HEK293 (cell line): Measurements from ENCODE around the gene SLCO4A1.

Source experiments
- CTCF ChIA-PET: fragments of 350-600 bp; formaldehyde crosslinking; extraction: SDS; loops from one replicate; lab custom pipeline; 2021; ENCODE audit warnings: antibody characterized with exemption; lab: Yijun Ruan, JAX
- POLR2A ChIA-PET: fragments of 300-600 bp; formaldehyde crosslinking; extraction: SDS; loops from one replicate; lab custom pipeline; 2020; ENCODE audit warnings: antibody characterized with exemption, inconsistent platforms; lab: Yijun Ruan, JAX
- H3K27ac ChIP-seq: fragments of 200-500 bp; sonication (Bioruptor generic); 2 replicates; pipeline ENCODE4 v1.5.1; 2014; ENCODE audit warnings: low read depth, low read length, control low read depth, inconsistent platforms; ENCODE audit errors: extremely low read depth
- H3K36me3 ChIP-seq, 2 experiments: fragments of 200-500 bp in 1 of 2; sonication (Bioruptor generic) in 1 of 2; 1 replicate in 1 of 2; 2 replicates in 1 of 2; pipeline ENCODE4 v1.5.1; 2014 to 2017; ENCODE audit warnings: inconsistent platforms in 2 of 2, low read length in 2 of 2; ENCODE audit not compliant: control insufficient read depth in 2 of 2, insufficient read depth in 1 of 2
- H3K4me1 ChIP-seq: fragments of 200-500 bp; sonication (Bioruptor generic); 2 replicates; pipeline ENCODE4 v1.5.1; 2014; ENCODE audit warnings: mild to moderate bottlenecking, low read length, inconsistent platforms; ENCODE audit not compliant: control insufficient read depth, insufficient read depth
- H3K4me3 ChIP-seq: 2 replicates; pipeline ENCODE4 v1.5.1; 2011; ENCODE audit warnings: low read depth, mild to moderate bottlenecking, control low read depth, low read length, moderate library complexity
- H3K9me3 ChIP-seq: fragments of 200-500 bp; sonication (Bioruptor generic); 2 replicates; pipeline ENCODE4 v1.5.1; 2014; ENCODE audit warnings: low read depth, low read length, inconsistent platforms; ENCODE audit not compliant: control insufficient read depth, insufficient read depth
- GLI2 ChIP-seq: fragments of 450-650 bp; formaldehyde crosslinking; IDR thresholded peaks from 2 replicates; pipeline ENCODE4; 2017; ENCODE audit warnings: missing biosample characterization, missing genetic modification characterization, low read depth, borderline replicate concordance
- KLF1 ChIP-seq: fragments of 450-650 bp; formaldehyde crosslinking; IDR thresholded peaks from 2 replicates; pipeline ENCODE4 v1.5.1; 2016; ENCODE audit warnings: missing biosample characterization, missing genetic modification characterization
- KLF9 ChIP-seq: fragments of 450-650 bp; formaldehyde crosslinking; IDR thresholded peaks from 2 replicates; pipeline ENCODE4 v1.5.1; 2016; ENCODE audit warnings: missing biosample characterization, missing genetic modification characterization, low read depth
- MEIS1 ChIP-seq: sonication (generic); formaldehyde crosslinking; IDR thresholded peaks from 2 replicates; pipeline ENCODE4 v1.8.1; 2022; ENCODE audit warnings: missing genetic modification reagents, mild to moderate bottlenecking, borderline replicate concordance
- OSR2 ChIP-seq: fragments of 450-650 bp; formaldehyde crosslinking; IDR thresholded peaks from 2 replicates; pipeline ENCODE4 v1.5.1; 2016; ENCODE audit warnings: missing biosample characterization, missing genetic modification characterization
- RBAK ChIP-seq: fragments of 450-650 bp; formaldehyde crosslinking; IDR thresholded peaks from 2 replicates; pipeline ENCODE4 v1.5.1; 2016; ENCODE audit warnings: missing biosample characterization, missing genetic modification characterization
- SCRT1 ChIP-seq: fragments of 450-650 bp; formaldehyde crosslinking; IDR thresholded peaks from 2 replicates; pipeline ENCODE4 v1.5.1; 2016; ENCODE audit warnings: missing biosample characterization, missing genetic modification characterization, borderline replicate concordance
- SETDB1 ChIP-seq: IDR thresholded peaks from one replicate; pipeline ENCODE4 v1.6.1; 2017; ENCODE audit warnings: mild to moderate bottlenecking, low read length, moderate library complexity, mixed read lengths; ENCODE audit not compliant: insufficient read length
- SP7 ChIP-seq: fragments of 450-650 bp; formaldehyde crosslinking; IDR thresholded peaks from 2 replicates; pipeline ENCODE4 v1.5.1; 2016; ENCODE audit warnings: missing biosample characterization, missing genetic modification characterization
- ZBTB6 ChIP-seq: fragments of 450-650 bp; formaldehyde crosslinking; IDR thresholded peaks from 2 replicates; pipeline ENCODE4 v1.5.1; 2017; ENCODE audit warnings: missing biosample characterization, missing genetic modification characterization
- ZFHX2 ChIP-seq: fragments of 450-650 bp; formaldehyde crosslinking; conservative IDR thresholded peaks from 2 replicates; pipeline ENCODE4 v1.5.1; 2016; ENCODE audit warnings: missing biosample characterization, missing genetic modification characterization
- ZNF132 ChIP-seq: fragments of 450-650 bp; formaldehyde crosslinking; IDR thresholded peaks from 2 replicates; pipeline ENCODE4 v1.5.1; 2017; ENCODE audit warnings: missing biosample characterization, missing genetic modification characterization, borderline replicate concordance
- ZNF138 ChIP-seq: fragments of 450-650 bp; formaldehyde crosslinking; IDR thresholded peaks from 2 replicates; pipeline ENCODE4 v1.5.1; 2016; ENCODE audit warnings: missing biosample characterization, missing genetic modification characterization, borderline replicate concordance
- ZNF157 ChIP-seq: fragments of 450-650 bp; formaldehyde crosslinking; IDR thresholded peaks from 2 replicates; pipeline ENCODE4 v1.5.1; 2016; ENCODE audit warnings: missing biosample characterization, missing genetic modification characterization
- ZNF16 ChIP-seq: fragments of 450-650 bp; formaldehyde crosslinking; IDR thresholded peaks from 2 replicates; pipeline ENCODE4 v1.5.1; 2016; ENCODE audit warnings: low read depth, missing biosample characterization, missing genetic modification characterization
- ZNF184 ChIP-seq: fragments of 450-650 bp; IDR thresholded peaks from 2 replicates; pipeline ENCODE4 v1.5.1; 2018; ENCODE audit warnings: missing biosample characterization, mild to moderate bottlenecking, missing genetic modification characterization
- ZNF2 ChIP-seq: fragments of 450-650 bp; formaldehyde crosslinking; IDR thresholded peaks from 2 replicates; pipeline ENCODE4 v1.5.1; 2016; ENCODE audit warnings: missing biosample characterization, missing genetic modification characterization
- ZNF202 ChIP-seq: fragments of 450-650 bp; formaldehyde crosslinking; IDR thresholded peaks from 2 replicates; pipeline ENCODE4 v1.5.1; 2016; ENCODE audit warnings: missing biosample characterization, missing genetic modification characterization, borderline replicate concordance
- ZNF239 ChIP-seq: fragments of 450-650 bp; formaldehyde crosslinking; IDR thresholded peaks from 2 replicates; pipeline ENCODE4 v1.5.1; 2016; ENCODE audit warnings: missing biosample characterization, missing genetic modification characterization
- ZNF335 ChIP-seq: fragments of 450-650 bp; formaldehyde crosslinking; conservative IDR thresholded peaks from 2 replicates; pipeline ENCODE4 v1.5.1; 2016; ENCODE audit warnings: missing biosample characterization, missing genetic modification characterization
- ZNF433 ChIP-seq: fragments of 450-650 bp; formaldehyde crosslinking; IDR thresholded peaks from 2 replicates; pipeline ENCODE4 v1.5.1; 2016; ENCODE audit warnings: missing biosample characterization, missing genetic modification characterization, low read depth
- ZNF521 ChIP-seq: fragments of 450-650 bp; formaldehyde crosslinking; IDR thresholded peaks from 2 replicates; pipeline ENCODE4 v1.5.1; 2017; ENCODE audit warnings: missing biosample characterization, mild to moderate bottlenecking, missing genetic modification characterization
- ZNF76 ChIP-seq: fragments of 450-650 bp; formaldehyde crosslinking; IDR thresholded peaks from 2 replicates; pipeline ENCODE4; 2016; ENCODE audit warnings: low read depth, missing biosample characterization, missing genetic modification characterization, borderline replicate concordance
- ZNF791 ChIP-seq: fragments of 450-650 bp; formaldehyde crosslinking; IDR thresholded peaks from 2 replicates; pipeline ENCODE4 v1.5.1; 2016; ENCODE audit warnings: missing biosample characterization, missing genetic modification characterization
- TF ChIP-seq, protein P1 (sequence below): fragments of 450-650 bp; formaldehyde crosslinking; IDR thresholded peaks from 2 replicates; pipeline ENCODE4 v1.5.1; 2016; ENCODE audit warnings: missing biosample characterization, missing genetic modification characterization
- TF ChIP-seq, protein P2 (sequence below): fragments of 450-650 bp; formaldehyde crosslinking; IDR thresholded peaks from 2 replicates; pipeline ENCODE4 v1.5.1; 2016; ENCODE audit warnings: missing biosample characterization, missing genetic modification characterization, low read depth
- TF ChIP-seq, protein P3 (sequence below): fragments of 450-650 bp; IDR thresholded peaks from 2 replicates; pipeline ENCODE4 v1.5.1; 2018; ENCODE audit warnings: missing biosample characterization, missing genetic modification characterization
- TF ChIP-seq, protein P4 (sequence below): fragments of 450-650 bp; formaldehyde crosslinking; IDR thresholded peaks from 2 replicates; pipeline ENCODE4 v1.5.1; 2016; ENCODE audit warnings: missing biosample characterization, missing genetic modification characterization

The SLCO4A1 gene, protein sequence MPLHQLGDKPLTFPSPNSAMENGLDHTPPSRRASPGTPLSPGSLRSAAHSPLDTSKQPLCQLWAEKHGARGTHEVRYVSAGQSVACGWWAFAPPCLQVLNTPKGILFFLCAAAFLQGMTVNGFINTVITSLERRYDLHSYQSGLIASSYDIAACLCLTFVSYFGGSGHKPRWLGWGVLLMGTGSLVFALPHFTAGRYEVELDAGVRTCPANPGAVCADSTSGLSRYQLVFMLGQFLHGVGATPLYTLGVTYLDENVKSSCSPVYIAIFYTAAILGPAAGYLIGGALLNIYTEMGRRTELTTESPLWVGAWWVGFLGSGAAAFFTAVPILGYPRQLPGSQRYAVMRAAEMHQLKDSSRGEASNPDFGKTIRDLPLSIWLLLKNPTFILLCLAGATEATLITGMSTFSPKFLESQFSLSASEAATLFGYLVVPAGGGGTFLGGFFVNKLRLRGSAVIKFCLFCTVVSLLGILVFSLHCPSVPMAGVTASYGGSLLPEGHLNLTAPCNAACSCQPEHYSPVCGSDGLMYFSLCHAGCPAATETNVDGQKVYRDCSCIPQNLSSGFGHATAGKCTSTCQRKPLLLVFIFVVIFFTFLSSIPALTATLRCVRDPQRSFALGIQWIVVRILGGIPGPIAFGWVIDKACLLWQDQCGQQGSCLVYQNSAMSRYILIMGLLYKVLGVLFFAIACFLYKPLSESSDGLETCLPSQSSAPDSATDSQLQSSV

GRCh38 chr20:62642051-62642665 is at the start of gene SLCO4A1:
Gene SLCO4A1, plus strand, starts transcription at chr20:62642503. Its CDS starts 13,952 bp downstream, at chr20:62656455.
- H3K4me3 ChIP-seq: peak within 1 kb of the TSS; percentile 48
- ChIA-PET POLR2A (interaction anchor here (0.6 to 2.0 kb wide), 7 partner anchors 9 to 240 kb away, joined by 3 to 12 read pairs (median 5); partner anchors contain the start of gene MRGBP), CTCF (interaction anchor here (0.8 to 1.1 kb wide), 3 partner anchors 20 to 167 kb away, joined by 3 read pairs; no protein-coding TSS in a partner anchor)
- H3K9me3 ChIP-seq: no peaks in the 10 kb centered on the region
- H3K36me3 ChIP-seq: no peaks in the 10 kb centered on the region
- no peaks in the 10 kb centered on the region; the same call in 1 of the 2 replicates for H3K4me1 ChIP-seq
- peak within 1 kb of the TSS; percentile 66; the same call in 1 of the 2 replicates for H3K27ac ChIP-seq
- TF ChIP-seq GLI2 (tag by site-specific recombination): no peak
- TF ChIP-seq, protein P1, sequence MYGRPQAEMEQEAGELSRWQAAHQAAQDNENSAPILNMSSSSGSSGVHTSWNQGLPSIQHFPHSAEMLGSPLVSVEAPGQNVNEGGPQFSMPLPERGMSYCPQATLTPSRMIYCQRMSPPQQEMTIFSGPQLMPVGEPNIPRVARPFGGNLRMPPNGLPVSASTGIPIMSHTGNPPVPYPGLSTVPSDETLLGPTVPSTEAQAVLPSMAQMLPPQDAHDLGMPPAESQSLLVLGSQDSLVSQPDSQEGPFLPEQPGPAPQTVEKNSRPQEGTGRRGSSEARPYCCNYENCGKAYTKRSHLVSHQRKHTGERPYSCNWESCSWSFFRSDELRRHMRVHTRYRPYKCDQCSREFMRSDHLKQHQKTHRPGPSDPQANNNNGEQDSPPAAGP (tag by site-specific recombination): peak; percentile 76; the same call in 1 of the 2 replicates
- TF ChIP-seq SETDB1: no peak
- TF ChIP-seq, protein P2, sequence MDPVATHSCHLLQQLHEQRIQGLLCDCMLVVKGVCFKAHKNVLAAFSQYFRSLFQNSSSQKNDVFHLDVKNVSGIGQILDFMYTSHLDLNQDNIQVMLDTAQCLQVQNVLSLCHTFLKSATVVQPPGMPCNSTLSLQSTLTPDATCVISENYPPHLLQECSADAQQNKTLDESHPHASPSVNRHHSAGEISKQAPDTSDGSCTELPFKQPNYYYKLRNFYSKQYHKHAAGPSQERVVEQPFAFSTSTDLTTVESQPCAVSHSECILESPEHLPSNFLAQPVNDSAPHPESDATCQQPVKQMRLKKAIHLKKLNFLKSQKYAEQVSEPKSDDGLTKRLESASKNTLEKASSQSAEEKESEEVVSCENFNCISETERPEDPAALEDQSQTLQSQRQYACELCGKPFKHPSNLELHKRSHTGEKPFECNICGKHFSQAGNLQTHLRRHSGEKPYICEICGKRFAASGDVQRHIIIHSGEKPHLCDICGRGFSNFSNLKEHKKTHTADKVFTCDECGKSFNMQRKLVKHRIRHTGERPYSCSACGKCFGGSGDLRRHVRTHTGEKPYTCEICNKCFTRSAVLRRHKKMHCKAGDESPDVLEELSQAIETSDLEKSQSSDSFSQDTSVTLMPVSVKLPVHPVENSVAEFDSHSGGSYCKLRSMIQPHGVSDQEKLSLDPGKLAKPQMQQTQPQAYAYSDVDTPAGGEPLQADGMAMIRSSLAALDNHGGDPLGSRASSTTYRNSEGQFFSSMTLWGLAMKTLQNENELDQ: no peak
- TF ChIP-seq SCRT1 (tag by site-specific recombination): no peak
- TF ChIP-seq OSR2 (tag by site-specific recombination): no peak; the same call in 1 of the 2 replicates
- no peak for TF ChIP-seq ZNF433
- no peak for TF ChIP-seq RBAK
- TF ChIP-seq ZNF157 (tag by site-specific recombination): no peak
- TF ChIP-seq ZNF184 (tag by site-specific recombination): no peak
- TF ChIP-seq ZNF521 (tag by site-specific recombination): no peak
- peak; percentile 93 for TF ChIP-seq KLF1
- peak; percentile 88 for TF ChIP-seq ZFHX2 (tag by site-specific recombination)
- TF ChIP-seq ZNF2: peak; percentile 49; the same call in 1 of the 2 replicates
- 0 out of 2 replicates have a peak, but pooled peaks have one; percentile 22 for TF ChIP-seq ZNF791 (tag by site-specific recombination)
- TF ChIP-seq, protein P3, sequence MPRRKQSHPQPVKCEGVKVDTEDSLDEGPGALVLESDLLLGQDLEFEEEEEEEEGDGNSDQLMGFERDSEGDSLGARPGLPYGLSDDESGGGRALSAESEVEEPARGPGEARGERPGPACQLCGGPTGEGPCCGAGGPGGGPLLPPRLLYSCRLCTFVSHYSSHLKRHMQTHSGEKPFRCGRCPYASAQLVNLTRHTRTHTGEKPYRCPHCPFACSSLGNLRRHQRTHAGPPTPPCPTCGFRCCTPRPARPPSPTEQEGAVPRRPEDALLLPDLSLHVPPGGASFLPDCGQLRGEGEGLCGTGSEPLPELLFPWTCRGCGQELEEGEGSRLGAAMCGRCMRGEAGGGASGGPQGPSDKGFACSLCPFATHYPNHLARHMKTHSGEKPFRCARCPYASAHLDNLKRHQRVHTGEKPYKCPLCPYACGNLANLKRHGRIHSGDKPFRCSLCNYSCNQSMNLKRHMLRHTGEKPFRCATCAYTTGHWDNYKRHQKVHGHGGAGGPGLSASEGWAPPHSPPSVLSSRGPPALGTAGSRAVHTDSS (tag by site-specific recombination): no peak
- TF ChIP-seq KLF9: peak; percentile 67
- no peak for TF ChIP-seq ZNF138 (tag by site-specific recombination)
- peak; percentile 72 for TF ChIP-seq ZBTB6 (tag by site-specific recombination)
- TF ChIP-seq ZNF16 (tag by site-specific recombination): no peak
- no peak for TF ChIP-seq ZNF132
- peak; percentile 64; the same call in 1 of the 2 replicates for TF ChIP-seq ZNF335
- no peak for TF ChIP-seq ZNF202 (tag by site-specific recombination)
- no peak for TF ChIP-seq MEIS1 (CRISPR knock-in tag)
- no peak for TF ChIP-seq ZNF239
- TF ChIP-seq ZNF76 (tag by site-specific recombination): no peak
- TF ChIP-seq SP7 (tag by site-specific recombination): peak; percentile 75
- TF ChIP-seq, protein P4, sequence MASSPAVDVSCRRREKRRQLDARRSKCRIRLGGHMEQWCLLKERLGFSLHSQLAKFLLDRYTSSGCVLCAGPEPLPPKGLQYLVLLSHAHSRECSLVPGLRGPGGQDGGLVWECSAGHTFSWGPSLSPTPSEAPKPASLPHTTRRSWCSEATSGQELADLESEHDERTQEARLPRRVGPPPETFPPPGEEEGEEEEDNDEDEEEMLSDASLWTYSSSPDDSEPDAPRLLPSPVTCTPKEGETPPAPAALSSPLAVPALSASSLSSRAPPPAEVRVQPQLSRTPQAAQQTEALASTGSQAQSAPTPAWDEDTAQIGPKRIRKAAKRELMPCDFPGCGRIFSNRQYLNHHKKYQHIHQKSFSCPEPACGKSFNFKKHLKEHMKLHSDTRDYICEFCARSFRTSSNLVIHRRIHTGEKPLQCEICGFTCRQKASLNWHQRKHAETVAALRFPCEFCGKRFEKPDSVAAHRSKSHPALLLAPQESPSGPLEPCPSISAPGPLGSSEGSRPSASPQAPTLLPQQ (tag by site-specific recombination): peak; percentile 83
